ENCODE results near the gene COBL.

Gene COBL

GRCh38 chr7:51274001-51274400 lies 42.6 kb downstream of the COBL start:
- no peak for DNase-seq (ENCODE audit: low spot score)

GRCh38 chr7:51273360-51273759 lies 43.2 kb downstream of the COBL start:
- no peak for DNase-seq (ENCODE audit: low spot score)

GRCh38 chr7:51270965-51271364 lies 45.6 kb downstream of the COBL start:
- no peak for DNase-seq (ENCODE audit: low spot score)

- DNase-seq (ENCODE audit: low spot score), result no peak
Observed at GRCh38 chr7:51269911-51270310, 46.7 kb downstream of the COBL start.

- DNase-seq (ENCODE audit: low spot score), result no peak
Observed at GRCh38 chr7:51269321-51269720, 47.3 kb downstream of the COBL start.

- DNase-seq (ENCODE audit: low spot score), result no peak
Observed at GRCh38 chr7:51268859-51269258, 47.8 kb downstream of the COBL start.

- no peak for DNase-seq (ENCODE audit: low spot score)
Observed at GRCh38 chr7:51267169-51267568, 49.4 kb downstream of the COBL start.

GRCh38 chr7:51265066-51265907 lies 51.3 kb downstream of the COBL start:
- no peak for DNase-seq (ENCODE audit: low spot score)

- DNase-seq (ENCODE audit: low spot score), result no peak
Observed at GRCh38 chr7:51263631-51264484, 52.8 kb downstream of the COBL start.

GRCh38 chr7:51262796-51263531 lies 53.6 kb downstream of the COBL start:
- no peak for DNase-seq (ENCODE audit: low spot score)

- no peak for DNase-seq (ENCODE audit: low spot score)
Observed at GRCh38 chr7:51261950-51262795, 54.4 kb downstream of the COBL start.

- DNase-seq (ENCODE audit: low spot score), result no peak
Observed at GRCh38 chr7:51261117-51261835, 55.3 kb downstream of the COBL start.

- no peak for DNase-seq (ENCODE audit: low spot score)
Observed at GRCh38 chr7:51260516-51260915, 56.1 kb downstream of the COBL start.

GRCh38 chr7:51259766-51260165 lies 56.8 kb downstream of the COBL start:
- DNase-seq (ENCODE audit: low spot score), result no peak

GRCh38 chr7:51256916-51257315 lies 59.7 kb downstream of the COBL start:
- DNase-seq (ENCODE audit: low spot score), result no peak

- no peak for DNase-seq (ENCODE audit: low spot score)
Observed at GRCh38 chr7:51256209-51256781, 60.3 kb downstream of the COBL start.

- DNase-seq (ENCODE audit: low spot score), result no peak
Observed at GRCh38 chr7:51255536-51256208, 60.9 kb downstream of the COBL start.

GRCh38 chr7:51255036-51255435 lies 61.6 kb downstream of the COBL start:
- DNase-seq (ENCODE audit: low spot score), result no peak

- peak; percentile 20 for DNase-seq (ENCODE audit: low spot score)
Observed at GRCh38 chr7:51253157-51253556, 63.5 kb downstream of the COBL start.

GRCh38 chr7:51251290-51251689 lies 65.3 kb downstream of the COBL start:
- DNase-seq (ENCODE audit: low spot score), result no peak

All from NAMALWA (cell line).